T1000 (cell line): ENCODE data around the gene CDRT4.

Experiments
- DNase-seq: peaks from one replicate; lab custom pipeline; 2025; ENCODE audit warnings: mixed read lengths; lab: John Stamatoyannopoulos, UW

The CDRT4 gene

GRCh38 chr17:15431766-15432165 lies 35.7 kb downstream of the CDRT4 start:
- no peak for DNase-seq

GRCh38 chr17:15431196-15431595 lies 36.2 kb downstream of the CDRT4 start:
- DNase-seq, result no peak

GRCh38 chr17:15424521-15424920 lies 42.9 kb downstream of the CDRT4 start:
- DNase-seq, result no peak

GRCh38 chr17:15422392-15422965 lies 44.9 kb downstream of the CDRT4 start:
- peak; percentile 11 for DNase-seq

- DNase-seq, result no peak
Observed at GRCh38 chr17:15418781-15419180, 48.6 kb downstream of the CDRT4 start.

GRCh38 chr17:15414532-15415306 lies 52.7 kb downstream of the CDRT4 start:
- no peak for DNase-seq

GRCh38 chr17:15413101-15413771 lies 54.2 kb downstream of the CDRT4 start:
- no peak for DNase-seq

- DNase-seq, result no peak
Observed at GRCh38 chr17:15412606-15413005, 54.8 kb downstream of the CDRT4 start.

GRCh38 chr17:15411384-15412198 lies 55.8 kb downstream of the CDRT4 start:
- no peak for DNase-seq

GRCh38 chr17:15409721-15410250 lies 57.6 kb downstream of the CDRT4 start:
- peak; percentile 55 for DNase-seq

GRCh38 chr17:15408803-15409202 lies 58.6 kb downstream of the CDRT4 start:
- no peak for DNase-seq

- peak; percentile 13 for DNase-seq
Observed at GRCh38 chr17:15406081-15406480, 61.3 kb downstream of the CDRT4 start.

GRCh38 chr17:15405058-15405415 lies 62.4 kb downstream of the CDRT4 start:
- no peak for DNase-seq

- DNase-seq, result peak; percentile 11
Observed at GRCh38 chr17:15404106-15405057, 63.0 kb downstream of the CDRT4 start.

- DNase-seq, result no peak
Observed at GRCh38 chr17:15403276-15403939, 64.0 kb downstream of the CDRT4 start.

GRCh38 chr17:15399443-15399842 lies 68.0 kb downstream of the CDRT4 start:
- DNase-seq, result no peak

GRCh38 chr17:15398736-15399331 lies 68.6 kb downstream of the CDRT4 start:
- DNase-seq, result no peak

GRCh38 chr17:15398291-15398690 lies 69.1 kb downstream of the CDRT4 start:
- peak; percentile 13 for DNase-seq

- DNase-seq, result no peak
Observed at GRCh38 chr17:15397620-15398019, 69.8 kb downstream of the CDRT4 start.

- DNase-seq, result no peak
Observed at GRCh38 chr17:15395091-15395490, 72.3 kb downstream of the CDRT4 start.
